Activated T-cell treated with anti-CD3 and anti-CD28 coated beads, Interleukin-2, amount 50 U/mL, for 1 hour (primary cell): ENCODE data around the gene KIAA0586.
"Not testable (repeated sequence)": the region's sequence is repeated elsewhere in the genome, so short reads cannot be mapped to it uniquely, and the experiment has no call there.

Source experiments
- DNase-seq: peaks from one replicate; pipeline ENCODE4 v3.0.0-alpha.2; 2020

The KIAA0586 gene

DNA sequence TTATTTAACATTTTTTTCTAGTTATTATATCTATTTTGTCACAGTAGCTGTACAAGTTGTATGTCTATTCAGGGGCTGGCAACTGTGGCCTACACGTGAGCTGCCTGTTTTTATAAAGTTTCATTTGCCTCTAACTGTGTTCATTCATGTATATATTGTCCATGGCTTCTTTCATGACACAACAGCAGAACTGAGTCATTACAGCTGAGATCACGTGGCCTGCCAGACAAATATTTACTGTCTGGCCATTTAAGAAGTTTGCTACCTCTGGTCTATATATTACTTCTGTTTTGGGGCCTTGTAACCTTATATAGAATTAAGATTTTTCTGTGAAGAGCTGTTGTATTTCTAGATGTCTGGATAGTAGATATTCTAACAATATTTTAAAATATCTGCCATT lies 37.9 kb downstream of the KIAA0586 start:
- no peak for DNase-seq

- no peak for DNase-seq
These were observed 38.9 kb downstream of the KIAA0586 start for GRCh38 chr14:58466459-58466858.

DNA sequence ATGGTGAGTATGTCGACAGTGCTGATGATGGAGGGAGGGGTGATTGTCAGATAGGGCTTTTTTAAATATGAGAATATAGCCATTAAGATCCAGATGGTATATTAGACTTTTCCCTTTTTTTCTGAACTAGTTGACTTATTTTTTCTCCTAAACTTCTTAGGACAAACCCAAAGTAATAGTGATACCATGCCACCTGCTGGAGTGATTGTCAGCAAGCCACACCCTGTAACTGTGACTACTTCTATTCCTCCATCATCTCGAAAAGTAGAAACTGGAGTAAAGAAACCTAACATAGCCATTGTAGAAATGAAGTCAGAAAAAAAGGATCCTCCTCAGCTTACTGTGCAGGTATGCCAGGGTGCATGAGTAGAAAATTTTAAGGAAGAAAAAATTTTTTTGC lies 40.1 kb downstream of the KIAA0586 start:
- no peak for DNase-seq

GRCh38 chr14:58469309-58469708 lies 41.8 kb downstream of the KIAA0586 start:
- DNase-seq: no peak

- no peak for DNase-seq
These were observed 48.8 kb downstream of the KIAA0586 start for GRCh38 chr14:58476320-58476719.

DNA sequence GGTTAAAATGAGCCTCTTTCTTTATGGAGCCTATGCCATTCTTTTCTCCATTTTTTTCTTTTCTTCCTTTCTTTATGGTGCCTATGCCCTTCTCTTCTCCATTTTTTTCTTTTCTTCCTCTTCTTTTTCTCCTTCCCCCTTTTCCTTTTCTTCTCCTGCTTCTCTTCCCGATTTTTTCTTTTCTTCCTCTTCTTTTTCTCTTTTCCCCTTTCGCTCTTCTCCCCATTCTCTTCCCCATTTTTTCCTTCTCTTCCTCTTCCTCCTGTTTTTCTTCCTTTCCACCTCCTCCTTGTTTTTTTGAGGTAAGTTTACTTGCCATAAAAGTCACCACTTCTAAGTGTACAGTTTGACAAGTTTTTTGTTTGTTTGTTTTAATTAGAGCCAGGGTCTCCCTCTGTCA lies 50.1 kb downstream of the KIAA0586 start:
- no peak for DNase-seq

DNA sequence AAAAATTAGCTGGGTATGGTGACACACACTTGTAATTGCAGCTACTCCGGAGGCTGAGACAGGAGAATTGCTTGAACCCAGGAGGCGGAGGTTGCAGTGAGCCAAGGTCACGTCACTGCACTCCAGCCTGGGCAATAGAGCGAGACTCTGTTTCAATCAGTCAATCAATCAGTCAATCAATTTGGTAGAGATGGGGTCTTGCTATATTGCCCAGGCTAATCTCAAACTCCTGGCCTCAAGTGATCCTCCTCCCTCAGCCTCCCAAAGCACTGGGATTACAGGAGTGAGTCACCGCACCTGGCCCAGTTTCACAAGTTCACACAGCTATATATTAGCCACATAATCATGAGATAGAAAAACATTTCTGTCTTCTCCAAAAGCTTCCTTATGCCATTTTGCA lies 50.8 kb downstream of the KIAA0586 start:
- DNase-seq: not testable (repeated sequence)

DNA sequence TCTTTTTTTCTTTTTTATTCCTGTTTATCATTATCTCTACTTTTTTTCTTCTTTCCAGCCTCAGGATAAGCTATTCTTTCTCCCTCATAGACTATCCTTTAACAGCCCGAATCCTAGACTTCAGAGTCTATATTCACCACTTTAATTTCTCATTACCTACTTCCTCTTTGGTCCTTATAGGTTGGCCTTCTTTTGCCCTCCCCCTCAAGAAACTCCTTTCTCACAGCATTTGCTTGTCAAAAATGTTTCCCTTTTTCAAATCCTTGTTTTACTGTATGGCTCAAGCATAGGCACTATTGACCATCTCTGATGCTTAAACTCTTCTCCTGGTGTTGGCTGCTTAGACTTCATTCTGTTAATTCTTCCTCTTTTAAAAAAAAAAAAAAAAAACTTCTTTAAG lies 52.5 kb downstream of the KIAA0586 start:
- no peak for DNase-seq

GRCh38 chr14:58484176-58484575 lies 56.7 kb downstream of the KIAA0586 start:
- no peak for DNase-seq

- no peak for DNase-seq
These were observed 61.0 kb downstream of the KIAA0586 start for GRCh38 chr14:58488550-58488949.

DNA sequence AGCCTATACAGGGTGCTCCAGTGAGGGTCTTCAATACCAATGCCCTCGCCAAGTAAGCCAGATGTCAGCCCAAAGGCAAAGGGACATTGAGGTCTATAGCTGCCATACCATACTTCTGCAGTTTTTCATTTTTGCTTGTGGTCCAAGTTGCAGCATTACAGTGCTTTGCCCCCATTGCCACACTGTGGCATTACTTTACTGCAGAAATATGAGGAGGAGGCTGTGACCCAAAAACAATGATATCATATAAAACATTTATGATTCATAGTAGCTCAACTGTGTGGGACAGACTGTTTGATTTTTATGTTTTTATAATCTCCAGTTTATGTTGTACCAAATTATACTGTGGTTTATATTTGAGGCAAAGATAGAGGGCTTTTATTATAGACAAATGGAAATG lies 64.1 kb downstream of the KIAA0586 start:
- DNase-seq: no peak

- no peak for DNase-seq
These were observed 64.5 kb downstream of the KIAA0586 start for GRCh38 chr14:58492044-58492443.

DNA sequence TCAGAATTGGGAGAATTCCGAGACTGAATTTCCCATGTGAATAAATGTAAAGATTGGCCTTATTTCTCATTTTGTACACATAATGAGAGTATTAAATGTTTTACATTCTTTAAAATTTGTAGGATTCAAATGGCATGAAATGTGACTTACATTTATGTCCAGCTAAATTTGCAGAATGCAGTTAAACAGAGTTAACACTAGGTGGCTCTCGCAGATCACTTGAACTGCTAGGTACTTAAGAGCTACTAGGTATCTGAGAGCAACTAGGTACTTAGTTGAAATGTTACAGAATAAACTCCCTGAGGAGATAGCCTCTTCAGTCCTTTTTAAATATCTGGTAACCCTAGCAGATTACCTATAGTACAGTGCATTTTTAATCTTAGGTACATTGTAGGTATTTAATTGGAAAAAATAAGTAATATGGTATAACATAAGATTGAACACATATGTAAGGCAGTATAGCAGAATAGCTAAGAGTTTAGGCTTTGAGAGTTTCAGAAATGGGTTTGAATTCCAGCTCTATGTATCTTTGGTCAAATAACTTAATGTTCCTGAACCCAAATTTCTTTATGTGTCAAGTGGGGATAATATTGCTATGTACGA lies 73.8 kb downstream of the KIAA0586 start:
- no peak for DNase-seq

DNA sequence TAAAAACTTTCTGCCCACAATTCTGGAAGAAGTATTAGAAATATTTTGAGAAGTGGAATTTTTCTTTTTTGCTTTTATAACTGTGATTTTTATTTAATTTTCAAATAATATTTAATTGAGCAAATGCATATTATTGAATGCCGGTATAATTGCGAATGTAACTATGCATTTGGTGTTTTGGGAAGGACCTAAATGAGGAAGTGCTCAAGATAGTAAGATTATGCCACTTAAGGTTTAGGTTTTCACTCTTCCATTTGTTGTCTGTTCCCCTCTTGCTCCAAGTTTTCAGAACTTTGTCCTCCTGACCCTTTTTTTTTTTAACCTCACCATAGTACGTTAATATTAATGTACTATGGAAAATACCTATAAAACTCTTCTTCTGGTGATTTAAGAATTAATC lies 85.8 kb downstream of the KIAA0586 start:
- no peak for DNase-seq

DNA sequence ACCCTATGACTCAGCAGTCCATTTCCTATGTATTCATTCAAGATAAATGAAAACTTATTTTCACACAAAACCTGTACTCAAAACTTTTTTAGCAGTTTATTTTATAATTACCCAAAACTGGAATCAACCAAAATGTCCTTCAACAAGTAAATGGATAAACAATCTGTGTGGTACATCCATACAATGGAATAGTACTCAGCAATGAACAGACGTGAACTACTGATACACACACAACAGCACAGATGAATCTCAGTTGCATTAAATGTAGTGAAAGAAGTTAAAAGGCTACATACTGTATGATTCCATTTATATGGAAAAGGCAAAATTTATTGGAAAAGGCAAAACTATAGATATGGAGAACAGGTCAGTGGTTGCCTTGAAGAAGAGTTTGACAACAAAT lies 90.1 kb downstream of the KIAA0586 start:
- DNase-seq: no peak

DNA sequence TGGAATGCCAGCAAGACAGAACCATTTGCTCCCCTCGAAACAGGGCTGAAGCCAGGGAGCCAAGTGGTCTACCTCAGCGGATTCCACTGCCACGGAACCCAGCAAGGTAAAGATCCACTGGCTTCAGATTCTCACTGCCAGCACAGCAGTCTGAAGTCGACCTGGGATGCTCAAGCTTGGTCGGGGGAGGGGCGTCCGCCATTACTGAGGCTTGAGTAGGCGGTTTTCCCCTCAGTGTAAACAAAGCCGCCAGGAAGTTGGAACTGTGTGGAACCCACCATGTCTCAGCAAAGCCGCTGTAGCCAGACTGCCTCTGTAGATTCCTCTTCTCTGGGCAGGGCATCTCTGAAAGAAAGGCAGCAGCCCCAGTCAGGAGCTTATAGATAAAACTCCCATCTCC lies 98.2 kb downstream of the KIAA0586 start:
- not testable (repeated sequence) for DNase-seq

DNA sequence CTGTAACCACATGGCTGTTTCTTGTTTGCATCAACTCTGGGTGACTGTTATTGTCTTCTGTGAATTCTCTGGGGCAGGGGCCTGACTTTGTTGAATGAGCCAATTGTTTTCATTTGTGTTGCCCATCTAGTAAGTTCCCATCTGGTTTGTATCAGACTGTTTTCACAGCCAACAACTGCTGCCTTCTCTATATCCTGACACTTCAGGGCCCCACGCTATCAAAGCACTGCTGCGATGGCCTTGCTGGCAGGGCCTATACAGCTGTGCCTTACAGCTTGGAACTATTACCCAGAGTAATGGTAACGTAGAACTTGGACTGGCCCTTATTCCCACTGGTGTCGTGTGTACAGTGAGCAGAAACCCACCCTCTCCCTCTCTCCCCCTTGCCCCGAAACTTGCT lies 105.9 kb downstream of the KIAA0586 start:
- no peak for DNase-seq

GRCh38 chr14:58535044-58535443 lies 107.5 kb downstream of the KIAA0586 start:
- no peak for DNase-seq

- no peak for DNase-seq
These were observed 109.5 kb downstream of the KIAA0586 start for GRCh38 chr14:58537004-58537403.

DNA sequence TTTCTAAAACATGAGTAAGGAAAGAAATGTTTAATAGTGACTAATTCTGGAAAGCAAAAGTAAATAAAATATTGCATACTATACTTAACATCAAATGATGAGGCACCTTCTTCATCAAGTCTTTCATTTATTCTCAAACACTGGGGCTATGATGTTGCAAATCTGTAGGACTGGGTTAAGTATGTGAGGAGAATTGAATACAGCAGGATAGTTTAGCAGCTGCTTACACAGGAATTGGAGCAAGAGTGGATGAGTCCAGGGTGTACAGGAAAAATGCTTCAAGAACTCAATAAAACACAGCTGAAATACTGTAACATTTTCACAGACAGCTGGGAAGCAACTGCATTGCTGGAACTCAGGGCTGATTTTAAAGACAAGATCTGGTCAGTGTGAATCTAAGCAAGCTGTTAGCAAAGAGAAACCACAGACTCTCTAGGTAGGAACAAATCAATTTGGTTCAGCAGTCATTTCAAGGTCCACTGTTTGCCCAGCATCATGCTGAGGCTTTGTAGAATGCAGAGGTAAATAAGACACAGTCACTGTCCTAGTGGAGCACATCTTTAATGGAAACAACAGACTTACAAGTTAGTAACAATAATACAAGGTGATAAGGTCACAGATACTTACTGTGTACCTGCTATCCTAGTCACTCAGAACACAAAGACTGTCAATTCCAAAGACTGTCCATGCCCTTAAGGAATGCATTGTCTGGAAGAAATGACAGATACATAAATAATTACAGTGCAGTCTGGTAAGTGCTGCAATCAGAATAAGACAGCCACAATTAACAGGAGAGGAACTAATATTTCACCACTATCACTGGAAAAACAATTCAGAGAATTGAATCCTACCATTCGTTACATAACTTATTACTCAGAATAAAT lies 113.5 kb downstream of the KIAA0586 start:
- DNase-seq: no peak

DNA sequence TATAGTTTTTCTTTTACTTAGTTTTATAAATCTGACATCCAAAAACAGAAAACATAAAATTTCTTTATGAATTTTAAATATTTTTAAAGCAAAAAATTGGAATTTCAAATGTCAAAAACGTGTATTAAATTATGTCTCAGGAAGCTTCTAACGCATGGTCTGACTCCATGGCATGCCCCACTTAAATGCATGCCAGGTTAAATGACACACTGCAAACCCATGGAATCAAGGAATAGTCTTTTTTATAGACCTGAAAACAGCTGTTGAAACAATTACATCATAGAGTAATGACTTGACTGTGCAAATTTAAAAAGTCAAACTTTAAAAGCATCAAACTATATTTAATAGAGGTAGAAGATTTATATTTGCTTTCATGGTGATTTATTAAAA lies 114.1 kb downstream of the KIAA0586 start:
- no peak for DNase-seq

DNA sequence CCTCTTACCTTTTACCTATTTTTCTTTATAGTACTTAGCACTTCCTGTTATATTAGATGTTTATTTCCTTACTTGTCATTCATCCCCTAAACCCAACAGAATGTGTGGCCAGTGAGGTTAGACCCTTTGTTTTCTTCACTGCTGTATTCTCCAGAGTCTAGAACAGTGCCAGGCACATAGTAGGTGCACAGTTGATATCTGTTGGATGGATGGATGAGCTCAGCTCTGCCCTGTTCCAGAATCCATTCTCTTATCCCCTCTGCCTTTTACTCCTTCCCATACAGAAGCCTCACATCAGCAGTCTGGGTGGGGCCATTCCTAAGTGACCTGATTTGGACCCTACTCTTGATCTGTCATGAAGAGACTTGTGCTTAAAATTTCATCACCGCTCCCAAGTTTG lies 115.7 kb downstream of the KIAA0586 start:
- DNase-seq: no peak

GRCh38 chr14:58547649-58548048 lies 120.1 kb downstream of the KIAA0586 start:
- DNase-seq: no peak

GRCh38 chr14:58549105-58549757 lies 121.7 kb downstream of the KIAA0586 start:
- DNase-seq: no peak
